ENCODE results near the gene PAPPA2. TPM values are rescaled to one million over a fixed set of nuclear protein-coding genes. Genes with fewer than 3 reads are reported as not detected.

PAPPA2 gene
- total RNA-seq, 5 donors from 2014 or later (not counting 1 experiment from before 2014, with no cell fraction given) = 0.03 to 0.06 TPM; not detected in 3

DNA sequence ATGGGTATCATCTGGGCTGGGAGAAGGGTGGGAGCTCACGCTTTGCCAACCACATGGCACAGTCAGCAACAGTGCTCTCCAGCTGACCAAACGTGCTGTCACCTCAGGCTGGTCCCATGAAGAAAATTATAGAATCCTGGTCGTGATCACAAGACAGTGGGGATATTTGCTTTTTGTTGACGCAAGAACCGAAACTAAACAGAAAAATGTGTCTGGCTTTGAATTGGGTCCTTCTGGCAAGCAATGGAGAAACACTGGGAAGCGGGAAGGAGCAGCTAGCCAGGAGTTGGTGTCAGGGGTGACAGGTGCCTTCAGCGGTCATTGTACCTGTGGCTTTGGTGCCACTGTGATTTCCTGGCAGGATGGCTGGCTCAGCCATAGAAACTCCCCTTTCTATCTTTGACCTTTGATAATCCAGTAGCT, 304.8 kb downstream of the PAPPA2 start:
- Mint-ChIP-seq H3K27ac (no peak overlapping the region), H3K4me3 (no peak overlapping the region), H3K4me1 (no peaks in the 10 kb centered on the region), H3K36me3 (no peaks in the 10 kb centered on the region), H3K9me3 (peaks cover 0 to 17% (median 0%) of the 10 kb centered on the region in 3 donors), H3K27me3 (peaks cover 0 to 5% of the 10 kb centered on the region in 2 donors)
- Histone ChIP-seq H3K36me3 (ENCODE audit: control insufficient read depth in 2 of 2, extremely low read depth in 1 of 2, insufficient read depth in 1 of 2, low read length in 1 of 2) (no peaks in the 10 kb centered on the region), H3K9me3 (no peaks in the 10 kb centered on the region), H3K4me1 (ENCODE audit: control insufficient read depth in 1 of 2, extremely low read depth in 1 of 2, insufficient read depth in 2 of 2, low read length in 2 of 2) (no peaks in the 10 kb centered on the region), H3K27me3 (replicated peaks in 1 of 2; ENCODE audit: control insufficient read depth in 2 of 2, extremely low read depth in 1 of 2, insufficient read depth in 2 of 2, low read length in 1 of 2) (no peaks in the 10 kb centered on the region), H3K27ac (ENCODE audit: low read length) (no peak overlapping the region), H3K4me3 (ENCODE audit: control insufficient read depth in 1 of 2, extremely low read depth in 1 of 2, low read length in 1 of 2) (no peak overlapping the region)
- ATAC-seq (replicated peaks in 1 of 4) = no peak
- DNase-seq = no peak
- WGBS (ENCODE audit: insufficient coverage) = 76% methylated on average over 6 of the region's 7 CpGs
- ChIA-PET CTCF (no interaction called here), POLR2A (interaction anchor here in 1 of 2 donors (0.6 kb wide), 1 partner anchor 957 kb away, joined by 3 read pairs; no protein-coding TSS in a partner anchor)

DNA sequence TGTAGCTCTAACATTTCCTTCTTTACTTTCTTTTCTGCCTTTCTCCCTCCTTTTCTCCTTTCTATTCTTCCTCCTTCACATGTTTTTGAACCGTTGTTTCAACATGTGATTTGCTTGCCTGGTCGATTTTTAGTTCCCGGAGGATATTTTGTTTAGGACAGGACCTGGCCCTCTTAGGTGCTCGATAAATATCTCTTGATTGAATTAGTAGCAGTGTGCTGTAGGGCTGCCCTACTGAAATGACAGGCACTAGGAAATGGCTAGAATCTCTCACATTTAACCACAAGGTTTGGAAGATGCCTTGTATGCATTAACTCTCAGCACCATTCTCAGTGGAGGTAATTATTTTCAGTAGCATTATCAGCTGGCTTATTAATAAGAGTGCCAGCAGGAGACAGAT, 305.6 kb downstream of the PAPPA2 start:
- no peak for DNase-seq
- no peaks in the 10 kb centered on the region for H3K9me3 ChIP-seq
- Mint-ChIP-seq H3K4me1 (no peaks in the 10 kb centered on the region), H3K27ac (no peak overlapping the region), H3K4me3 (no peak overlapping the region), H3K9me3 (peaks cover 0 to 15% (median 0%) of the 10 kb centered on the region in 3 donors), H3K36me3 (no peaks in the 10 kb centered on the region), H3K27me3 (peaks cover 0 to 5% of the 10 kb centered on the region in 2 donors)
- no peaks in the 10 kb centered on the region for H3K27me3 ChIP-seq (replicated peaks in 1 of 2; ENCODE audit: control insufficient read depth in 2 of 2, extremely low read depth in 1 of 2, insufficient read depth in 2 of 2, low read length in 1 of 2)
- CTCF ChIA-PET = no interaction called here
- H3K4me3 ChIP-seq (ENCODE audit: control insufficient read depth in 1 of 2, extremely low read depth in 1 of 2, low read length in 1 of 2) = no peak overlapping the region
- WGBS (ENCODE audit: insufficient coverage) = 67% methylated on average over 1 of the region's 4 CpGs
- ATAC-seq (replicated peaks in 1 of 4) = no peak
- H3K36me3 ChIP-seq (ENCODE audit: control insufficient read depth in 2 of 2, extremely low read depth in 1 of 2, insufficient read depth in 1 of 2, low read length in 1 of 2) = no peaks in the 10 kb centered on the region
- POLR2A ChIA-PET = no interaction called here
- H3K27ac ChIP-seq (ENCODE audit: low read length) = no peak overlapping the region
- no peaks in the 10 kb centered on the region for H3K4me1 ChIP-seq (ENCODE audit: control insufficient read depth in 1 of 2, extremely low read depth in 1 of 2, insufficient read depth in 2 of 2, low read length in 2 of 2)

DNA sequence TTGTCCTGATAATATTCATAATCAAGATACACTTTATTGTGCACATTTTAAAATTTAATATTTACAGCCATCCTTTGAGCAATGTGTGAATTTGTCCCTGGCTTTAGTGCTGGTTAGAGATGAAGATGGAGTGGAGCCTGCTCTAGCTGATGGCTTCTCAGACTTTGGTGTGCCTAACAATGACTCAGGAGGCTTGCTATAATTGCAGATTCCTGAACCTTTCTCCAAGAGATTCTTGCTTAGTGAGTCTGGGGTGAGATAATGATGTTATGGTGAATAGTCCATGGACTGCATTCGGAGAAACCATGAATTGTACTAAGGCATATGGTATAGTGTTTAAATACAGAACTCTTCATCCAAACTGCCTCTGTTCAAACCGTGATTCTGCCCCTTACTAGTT, 307.1 kb downstream of the PAPPA2 start:
- ATAC-seq (replicated peaks in 1 of 4) = no peak
- Histone ChIP-seq H3K9me3 (no peaks in the 10 kb centered on the region), H3K36me3 (ENCODE audit: control insufficient read depth in 2 of 2, extremely low read depth in 1 of 2, insufficient read depth in 1 of 2, low read length in 1 of 2) (no peaks in the 10 kb centered on the region), H3K4me1 (ENCODE audit: control insufficient read depth in 1 of 2, extremely low read depth in 1 of 2, insufficient read depth in 2 of 2, low read length in 2 of 2) (no peaks in the 10 kb centered on the region), H3K4me3 (ENCODE audit: control insufficient read depth in 1 of 2, extremely low read depth in 1 of 2, low read length in 1 of 2) (no peak overlapping the region), H3K27me3 (replicated peaks in 1 of 2; ENCODE audit: control insufficient read depth in 2 of 2, extremely low read depth in 1 of 2, insufficient read depth in 2 of 2, low read length in 1 of 2) (no peaks in the 10 kb centered on the region), H3K27ac (ENCODE audit: low read length) (no peak overlapping the region)
- H3K36me3 Mint-ChIP-seq = no peaks in the 10 kb centered on the region
- no CpG with 5 or more reads among the region's 2 CpGs for WGBS (ENCODE audit: insufficient coverage)
- H3K27ac Mint-ChIP-seq = no peak overlapping the region
- H3K4me3 Mint-ChIP-seq = no peak overlapping the region
- H3K4me1 Mint-ChIP-seq = no peaks in the 10 kb centered on the region
- ChIA-PET POLR2A (no interaction called here), CTCF (no interaction called here)
- peaks cover 0 to 18% (median 0%) of the 10 kb centered on the region in 3 donors for H3K9me3 Mint-ChIP-seq
- no peak for DNase-seq
- H3K27me3 Mint-ChIP-seq = peaks cover 0 to 5% of the 10 kb centered on the region in 2 donors

DNA sequence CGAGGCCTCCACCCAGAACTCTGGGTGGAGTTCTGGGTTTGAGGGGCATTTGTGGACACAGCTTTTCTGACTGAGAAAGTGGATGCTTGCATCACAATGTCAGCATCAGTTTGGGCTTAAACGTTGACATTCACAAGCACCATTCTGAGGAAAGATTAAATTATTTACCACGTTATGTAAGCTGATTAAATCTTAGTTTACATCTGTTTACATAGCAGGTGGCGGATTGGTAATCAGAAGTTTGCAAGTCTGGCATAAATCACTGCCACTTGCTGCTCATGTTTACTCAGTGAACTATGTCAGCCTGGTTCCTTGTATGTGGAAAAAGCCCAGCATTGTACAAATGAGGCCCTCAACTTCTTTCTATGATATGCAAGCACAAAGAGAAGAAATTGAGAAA, 310.1 kb downstream of the PAPPA2 start:
- Histone ChIP-seq H3K4me3 (ENCODE audit: control insufficient read depth in 1 of 2, extremely low read depth in 1 of 2, low read length in 1 of 2) (no peak overlapping the region), H3K4me1 (ENCODE audit: control insufficient read depth in 1 of 2, extremely low read depth in 1 of 2, insufficient read depth in 2 of 2, low read length in 2 of 2) (no peaks in the 10 kb centered on the region), H3K27ac (ENCODE audit: low read length) (no peak overlapping the region), H3K27me3 (replicated peaks in 1 of 2; ENCODE audit: control insufficient read depth in 2 of 2, extremely low read depth in 1 of 2, insufficient read depth in 2 of 2, low read length in 1 of 2) (no peaks in the 10 kb centered on the region), H3K36me3 (ENCODE audit: control insufficient read depth in 2 of 2, extremely low read depth in 1 of 2, insufficient read depth in 1 of 2, low read length in 1 of 2) (no peaks in the 10 kb centered on the region), H3K9me3 (no peaks in the 10 kb centered on the region)
- no peaks in the 10 kb centered on the region for H3K4me1 Mint-ChIP-seq
- 0% methylated on average over 1 of the region's 4 CpGs for WGBS (ENCODE audit: insufficient coverage)
- H3K4me3 Mint-ChIP-seq = no peak overlapping the region
- H3K27me3 Mint-ChIP-seq = peaks cover 0 to 5% of the 10 kb centered on the region in 2 donors
- ATAC-seq (replicated peaks in 1 of 4) (no peak), DNase-seq (no peak)
- no peaks in the 10 kb centered on the region for H3K36me3 Mint-ChIP-seq
- H3K9me3 Mint-ChIP-seq = peaks cover 0 to 12% (median 0%) of the 10 kb centered on the region in 3 donors
- ChIA-PET POLR2A (no interaction called here), CTCF (no interaction called here)
- no peak overlapping the region for H3K27ac Mint-ChIP-seq

DNA sequence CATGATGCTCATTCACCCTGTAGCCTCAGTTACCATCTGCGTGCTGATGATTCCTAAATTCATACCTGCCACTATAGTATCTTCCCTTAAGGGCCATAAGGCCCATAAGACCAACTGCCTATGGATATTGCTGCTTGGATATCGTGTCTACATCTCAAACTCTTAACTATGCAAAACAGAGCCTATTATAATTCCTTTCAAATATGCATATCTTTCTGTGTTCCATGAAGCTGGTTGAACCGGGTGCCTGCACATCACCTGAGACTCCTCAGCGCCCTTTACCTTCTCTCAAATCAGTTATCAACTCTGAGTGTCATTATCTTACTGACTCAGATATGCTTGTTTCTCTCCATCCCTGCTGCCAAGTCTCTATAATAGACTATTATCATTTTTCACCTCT, 311.2 kb downstream of the PAPPA2 start:
- H3K27ac ChIP-seq (ENCODE audit: low read length) = no peak overlapping the region
- DNase-seq = no peak
- no peak overlapping the region for H3K4me3 ChIP-seq (ENCODE audit: control insufficient read depth in 1 of 2, extremely low read depth in 1 of 2, low read length in 1 of 2)
- Mint-ChIP-seq H3K4me1 (no peaks in the 10 kb centered on the region), H3K36me3 (no peaks in the 10 kb centered on the region), H3K27ac (no peak overlapping the region), H3K27me3 (no peaks in the 10 kb centered on the region), H3K4me3 (no peak overlapping the region), H3K9me3 (peaks cover 0 to 12% (median 0%) of the 10 kb centered on the region in 3 donors)
- no peaks in the 10 kb centered on the region for H3K4me1 ChIP-seq (ENCODE audit: control insufficient read depth in 1 of 2, extremely low read depth in 1 of 2, insufficient read depth in 2 of 2, low read length in 2 of 2)
- CTCF ChIA-PET = no interaction called here
- 70% methylated on average over 3 of the region's 4 CpGs for WGBS (ENCODE audit: insufficient coverage)
- ATAC-seq (replicated peaks in 1 of 4) = no peak
- POLR2A ChIA-PET = no interaction called here
- H3K27me3 ChIP-seq (replicated peaks in 1 of 2; ENCODE audit: control insufficient read depth in 2 of 2, extremely low read depth in 1 of 2, insufficient read depth in 2 of 2, low read length in 1 of 2) = no peaks in the 10 kb centered on the region
- no peaks in the 10 kb centered on the region for H3K9me3 ChIP-seq
- no peaks in the 10 kb centered on the region for H3K36me3 ChIP-seq (ENCODE audit: control insufficient read depth in 2 of 2, extremely low read depth in 1 of 2, insufficient read depth in 1 of 2, low read length in 1 of 2)

DNA sequence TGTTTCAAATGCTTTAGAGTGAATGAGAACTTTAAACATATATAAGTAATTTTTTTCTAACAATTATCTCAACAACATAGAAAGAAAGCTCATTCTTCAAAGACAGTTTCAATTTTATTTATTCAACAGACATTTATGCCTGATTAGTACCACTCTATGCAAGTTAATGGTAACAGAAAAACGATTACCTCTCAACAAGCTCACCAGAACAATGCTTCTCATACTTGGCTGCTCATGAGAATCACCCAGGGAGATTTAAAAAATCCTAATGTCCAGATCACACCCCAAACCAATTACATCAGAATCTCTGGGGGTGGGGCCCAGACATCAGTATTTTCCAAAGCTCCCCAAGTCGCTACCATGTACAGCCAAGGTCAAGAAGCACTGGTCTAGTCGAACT, 312.4 kb downstream of the PAPPA2 start:
- Histone ChIP-seq H3K27me3 (replicated peaks in 1 of 2; ENCODE audit: control insufficient read depth in 2 of 2, extremely low read depth in 1 of 2, insufficient read depth in 2 of 2, low read length in 1 of 2) (no peaks in the 10 kb centered on the region), H3K27ac (ENCODE audit: low read length) (no peak overlapping the region), H3K36me3 (ENCODE audit: control insufficient read depth in 2 of 2, extremely low read depth in 1 of 2, insufficient read depth in 1 of 2, low read length in 1 of 2) (no peaks in the 10 kb centered on the region), H3K4me1 (ENCODE audit: control insufficient read depth in 1 of 2, extremely low read depth in 1 of 2, insufficient read depth in 2 of 2, low read length in 2 of 2) (no peaks in the 10 kb centered on the region), H3K4me3 (ENCODE audit: control insufficient read depth in 1 of 2, extremely low read depth in 1 of 2, low read length in 1 of 2) (no peak overlapping the region), H3K9me3 (no peaks in the 10 kb centered on the region)
- Mint-ChIP-seq H3K27me3 (no peaks in the 10 kb centered on the region), H3K27ac (no peak overlapping the region), H3K4me1 (no peaks in the 10 kb centered on the region), H3K4me3 (no peak overlapping the region), H3K9me3 (peaks cover 0 to 12% (median 0%) of the 10 kb centered on the region in 3 donors), H3K36me3 (no peaks in the 10 kb centered on the region)
- ATAC-seq (replicated peaks in 1 of 4) (no peak), DNase-seq (no peak)
- WGBS (ENCODE audit: insufficient coverage) = no CpG with 5 or more reads among the region's 3 CpGs
- ChIA-PET POLR2A (no interaction called here), CTCF (no interaction called here)

DNA sequence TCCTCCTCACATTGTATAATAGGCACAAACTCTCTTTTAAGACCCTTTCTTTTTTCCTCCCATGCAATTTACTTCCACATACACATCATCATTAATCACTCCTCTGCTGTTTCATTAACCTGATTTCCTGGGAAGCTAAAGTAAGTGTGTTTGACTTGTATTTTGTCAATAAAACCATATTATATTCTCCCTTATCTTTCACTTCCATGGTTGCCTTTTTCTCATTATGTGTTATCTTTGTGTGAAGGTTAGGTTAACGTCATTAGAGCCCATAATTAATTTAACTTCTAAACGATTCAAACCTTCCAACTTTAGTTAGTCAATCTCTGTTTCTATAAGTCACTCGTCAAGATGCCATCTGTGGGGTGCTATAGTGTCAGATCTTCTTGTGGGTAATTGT, 313.0 kb downstream of the PAPPA2 start:
- H3K27me3 Mint-ChIP-seq = peaks cover 0 to 3% of the 10 kb centered on the region in 2 donors
- H3K36me3 ChIP-seq (ENCODE audit: control insufficient read depth in 2 of 2, extremely low read depth in 1 of 2, insufficient read depth in 1 of 2, low read length in 1 of 2) = no peaks in the 10 kb centered on the region
- peaks cover 0 to 13% (median 0%) of the 10 kb centered on the region in 3 donors for H3K9me3 Mint-ChIP-seq
- no peaks in the 10 kb centered on the region for H3K9me3 ChIP-seq
- no peaks in the 10 kb centered on the region for H3K4me1 ChIP-seq (ENCODE audit: control insufficient read depth in 1 of 2, extremely low read depth in 1 of 2, insufficient read depth in 2 of 2, low read length in 2 of 2)
- DNase-seq = no peak
- no peaks in the 10 kb centered on the region for H3K4me1 Mint-ChIP-seq
- ATAC-seq (replicated peaks in 1 of 4) = no peak
- no peak overlapping the region for H3K4me3 Mint-ChIP-seq
- no peak overlapping the region for H3K4me3 ChIP-seq (ENCODE audit: control insufficient read depth in 1 of 2, extremely low read depth in 1 of 2, low read length in 1 of 2)
- H3K27ac Mint-ChIP-seq = no peak overlapping the region
- H3K27ac ChIP-seq (ENCODE audit: low read length) = no peak overlapping the region
- WGBS (ENCODE audit: insufficient coverage) = no CpG with 5 or more reads among the region's 3 CpGs
- POLR2A ChIA-PET = no interaction called here
- CTCF ChIA-PET = no interaction called here
- no peaks in the 10 kb centered on the region for H3K36me3 Mint-ChIP-seq
- no peaks in the 10 kb centered on the region for H3K27me3 ChIP-seq (replicated peaks in 1 of 2; ENCODE audit: control insufficient read depth in 2 of 2, extremely low read depth in 1 of 2, insufficient read depth in 2 of 2, low read length in 1 of 2)
